ENCODE results near the gene POLN.

POLN gene

GRCh38 chr4:2067446-2068197 is 174.3 kb downstream of the POLN start:
- no peak for DNase-seq

- no peak for DNase-seq
These were observed 175.1 kb downstream of the POLN start for GRCh38 chr4:2066571-2067445.

GRCh38 chr4:2066011-2066551 is 175.8 kb downstream of the POLN start:
- DNase-seq, result no peak

- DNase-seq, result no peak
These were observed 176.6 kb downstream of the POLN start for GRCh38 chr4:2065106-2065930.

GRCh38 chr4:2064276-2064991 is 177.5 kb downstream of the POLN start:
- no peak for DNase-seq

GRCh38 chr4:2063557-2064275 is 178.2 kb downstream of the POLN start:
- DNase-seq, result no peak

- no peak for DNase-seq
These were observed 179.0 kb downstream of the POLN start for GRCh38 chr4:2062808-2063524.

- no peak for DNase-seq
These were observed 179.6 kb downstream of the POLN start for GRCh38 chr4:2062168-2062807.

GRCh38 chr4:2061186-2062131 is 180.5 kb downstream of the POLN start:
- DNase-seq, result no peak

- no peak for DNase-seq
These were observed 181.2 kb downstream of the POLN start for GRCh38 chr4:2060611-2061185.

- DNase-seq, result no peak
These were observed 182.0 kb downstream of the POLN start for GRCh38 chr4:2059726-2060602.

GRCh38 chr4:2059046-2059725 is 182.7 kb downstream of the POLN start, which contains the start of gene NAT8L:
Gene NAT8L (plus strand): TSS chr4:2059327. CDS start chr4:2059512, 185 bp downstream.
- no peak for DNase-seq

GRCh38 chr4:2058264-2059045 is 183.5 kb downstream of the POLN start:
- no peak for DNase-seq

- no peak for DNase-seq
These were observed 184.4 kb downstream of the POLN start for GRCh38 chr4:2057382-2058065.

GRCh38 chr4:2054217-2054616 is 187.7 kb downstream of the POLN start:
- DNase-seq, result no peak
